Hematopoietic multipotent progenitor cell treated with erythropoietin and hydrocortisone succinate and interleukin-3 and kit ligand, for 4 days (in vitro differentiated cells): ENCODE results near the gene APOL5.
A peak's percentile ranks its signal among the peaks of the same experiment; 100 is the strongest.

Experiments
- DNase-seq: peaks from one replicate; pipeline ENCODE4 v3.0.0-alpha.2; 2015

The APOL5 gene

DNA sequence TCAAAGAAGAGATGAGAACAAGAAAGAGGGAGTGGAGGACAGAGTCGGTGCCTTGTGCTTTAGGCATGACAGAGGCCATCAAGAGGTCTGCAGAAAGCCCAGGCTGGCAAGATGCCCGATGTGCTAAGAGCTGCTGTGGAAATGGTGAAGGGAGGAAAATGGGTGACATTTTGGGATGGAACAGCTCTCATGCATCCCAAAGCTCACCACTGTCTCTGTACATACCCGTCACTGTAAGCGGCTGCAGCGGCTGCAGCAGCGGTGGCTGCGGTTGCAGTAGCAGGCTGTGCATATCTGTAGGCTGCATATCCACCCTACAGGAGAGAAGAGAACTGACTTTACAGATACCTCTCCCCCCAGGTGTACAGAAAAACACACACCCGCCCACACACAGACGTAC is 28.6 kb downstream of the APOL5 start:
- no peak for DNase-seq

DNA sequence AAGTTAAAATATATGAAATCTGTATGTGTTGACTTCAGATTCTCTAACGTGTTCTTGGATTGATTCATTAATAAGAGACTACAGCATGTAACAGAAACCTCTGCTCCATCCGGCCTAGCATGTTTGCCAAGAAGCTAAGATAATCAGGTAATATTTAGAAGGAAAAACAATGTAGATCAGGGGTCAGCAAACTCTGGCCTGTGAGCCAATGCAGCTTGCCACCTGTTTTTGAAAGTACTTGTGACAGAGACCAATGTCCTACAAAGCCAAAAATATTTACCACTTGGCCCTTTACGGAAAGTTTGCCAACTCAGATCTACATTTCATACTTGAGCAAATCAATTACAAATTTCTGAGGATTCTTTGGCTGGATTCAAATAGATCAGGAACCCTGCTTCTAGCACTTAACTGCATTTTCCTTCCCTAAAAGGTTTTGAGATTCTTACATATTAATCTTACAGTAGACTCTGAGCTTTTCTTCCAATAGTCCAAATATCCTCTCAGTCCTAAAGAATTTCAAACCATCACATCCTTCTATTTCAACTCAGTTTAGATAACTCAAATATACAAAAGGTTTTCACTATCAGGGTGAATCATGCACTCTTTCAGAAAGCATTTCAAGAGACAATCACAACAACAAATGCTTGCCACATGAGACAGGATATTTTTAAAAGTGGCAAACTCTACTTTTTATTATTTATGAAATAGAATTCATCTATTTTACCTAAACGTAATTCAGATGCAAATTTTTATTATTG is 29.5 kb downstream of the APOL5 start:
- DNase-seq, result no peak

DNA sequence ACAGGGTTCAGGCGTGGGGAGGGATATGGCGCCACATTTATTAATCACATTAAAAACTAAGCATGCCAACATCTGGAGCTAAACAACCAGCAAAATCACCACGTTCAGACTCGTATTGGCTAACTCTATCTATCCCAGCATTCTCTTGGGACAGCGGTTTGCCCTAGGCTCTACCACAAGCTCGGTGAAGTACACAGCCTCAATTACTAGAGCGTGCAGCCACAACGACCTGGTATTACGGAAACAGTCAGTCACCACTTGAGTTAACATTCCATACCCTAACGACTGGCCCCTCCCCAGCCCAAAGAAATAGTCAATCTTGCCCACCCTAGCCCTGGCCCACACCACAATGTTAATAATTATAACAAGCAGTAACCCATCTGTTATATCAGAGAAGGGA is 32.1 kb downstream of the APOL5 start:
- DNase-seq, result no peak

DNA sequence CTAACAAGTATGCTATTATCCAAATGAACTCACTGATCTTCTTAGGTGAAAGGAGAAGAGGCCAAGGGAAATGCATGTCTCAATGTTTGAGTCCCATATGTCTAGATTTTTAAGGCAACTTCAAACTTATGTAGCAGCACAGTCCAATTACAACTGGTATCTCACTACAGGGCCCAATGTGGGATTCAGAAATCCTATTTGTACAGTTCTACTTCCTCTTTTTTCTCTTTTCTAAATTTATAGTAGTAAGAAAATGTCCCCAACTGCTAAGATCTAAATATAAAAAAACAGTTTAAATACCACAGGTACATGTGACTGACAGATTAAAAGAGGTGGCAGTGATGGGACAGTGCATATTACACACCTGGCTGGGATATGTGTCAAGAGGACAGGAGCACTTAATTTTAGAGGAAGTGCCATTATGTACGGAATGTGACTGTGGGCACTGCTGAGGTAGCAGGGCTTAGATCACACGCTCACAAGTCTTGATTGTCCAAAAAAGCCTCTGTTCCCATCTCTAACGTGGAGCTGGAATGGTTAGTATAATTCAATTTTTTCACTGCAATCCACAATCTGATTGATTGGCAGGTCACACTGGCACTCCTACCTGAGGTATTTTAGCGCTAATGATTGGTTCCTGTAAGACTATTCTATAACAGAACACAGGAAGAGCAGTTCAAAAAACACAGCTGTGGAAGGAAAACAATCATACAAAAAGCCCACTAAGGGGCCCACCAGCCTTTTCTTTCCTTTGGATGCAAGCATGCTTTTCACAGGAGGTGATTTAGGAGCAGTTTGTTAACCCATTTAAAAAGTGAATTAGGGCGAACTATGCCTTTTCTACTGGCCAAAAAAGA is 34.6 kb downstream of the APOL5 start:
- DNase-seq, result peak; percentile 52

DNA sequence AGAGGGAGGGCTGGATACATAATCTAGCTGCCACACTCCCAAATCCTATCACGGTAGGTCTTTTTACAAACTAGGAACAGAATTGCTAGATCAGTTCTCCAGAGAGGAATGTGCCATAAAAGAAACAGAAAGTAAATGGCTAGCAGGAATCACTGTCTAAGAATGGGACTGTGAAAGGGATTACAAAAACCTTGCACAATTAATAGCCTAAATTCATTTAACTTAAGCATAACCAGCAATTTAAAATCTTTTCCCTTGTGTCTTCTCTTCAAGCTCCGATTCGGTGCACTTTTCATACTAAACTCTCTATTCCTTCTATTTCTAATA is 35.2 kb downstream of the APOL5 start:
- DNase-seq, result no peak

DNA sequence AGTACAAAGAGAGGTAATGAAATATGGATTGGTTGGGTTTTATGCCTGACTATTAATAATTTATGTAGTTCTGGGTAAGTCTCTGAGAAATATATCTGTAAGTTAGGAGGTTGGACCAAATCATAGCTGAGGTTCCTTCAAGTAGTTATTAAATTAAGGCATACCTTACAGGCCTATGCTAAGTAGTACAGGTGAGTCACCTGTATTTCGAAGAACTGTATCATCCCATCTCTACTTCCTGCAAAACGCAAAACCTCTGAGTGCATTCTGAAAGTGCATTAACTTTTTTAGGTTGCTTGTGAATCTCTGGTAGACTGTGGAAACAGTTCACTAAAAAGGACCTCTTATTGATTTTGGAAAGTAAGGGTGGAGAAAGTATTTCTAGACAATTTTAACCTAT is 37.1 kb downstream of the APOL5 start:
- DNase-seq, result no peak

DNA sequence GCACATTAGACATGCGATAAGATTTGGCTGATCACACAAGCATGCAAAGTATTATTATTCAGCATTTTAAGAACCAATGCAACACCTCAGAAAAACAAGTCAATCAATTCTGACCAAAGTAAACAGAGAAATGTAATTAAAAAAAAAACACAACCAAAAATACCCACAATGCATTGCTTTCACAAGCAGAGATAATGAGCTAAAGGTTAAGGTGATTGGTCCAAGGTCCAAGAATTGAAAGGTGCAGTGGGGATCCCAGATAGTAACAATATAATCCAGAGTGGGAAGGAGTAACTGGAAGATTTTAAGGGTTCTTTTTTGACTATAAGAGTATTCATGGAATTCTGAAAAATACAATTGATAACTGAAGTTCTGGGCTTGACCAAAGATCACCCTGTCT is 39.0 kb downstream of the APOL5 start:
- no peak for DNase-seq

DNA sequence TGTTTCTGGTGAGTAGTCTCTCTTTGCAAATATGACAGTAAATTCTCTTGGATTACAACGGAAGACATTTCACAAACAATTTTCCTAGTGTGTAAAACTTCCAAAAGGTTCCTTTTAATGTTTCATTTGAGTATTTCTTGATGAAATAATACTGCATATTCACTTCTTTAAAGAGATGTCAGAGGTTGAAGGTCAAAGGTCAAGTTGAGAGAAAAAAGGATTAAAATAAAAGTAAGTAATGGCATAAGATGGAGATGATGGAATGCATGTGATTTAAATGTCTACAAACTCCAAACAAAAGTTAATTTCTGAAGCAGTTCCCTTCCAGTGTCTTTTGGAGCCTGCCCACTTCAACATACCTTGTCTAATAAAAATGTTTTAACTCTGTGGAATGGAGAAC is 40.7 kb downstream of the APOL5 start:
- DNase-seq, result no peak

DNA sequence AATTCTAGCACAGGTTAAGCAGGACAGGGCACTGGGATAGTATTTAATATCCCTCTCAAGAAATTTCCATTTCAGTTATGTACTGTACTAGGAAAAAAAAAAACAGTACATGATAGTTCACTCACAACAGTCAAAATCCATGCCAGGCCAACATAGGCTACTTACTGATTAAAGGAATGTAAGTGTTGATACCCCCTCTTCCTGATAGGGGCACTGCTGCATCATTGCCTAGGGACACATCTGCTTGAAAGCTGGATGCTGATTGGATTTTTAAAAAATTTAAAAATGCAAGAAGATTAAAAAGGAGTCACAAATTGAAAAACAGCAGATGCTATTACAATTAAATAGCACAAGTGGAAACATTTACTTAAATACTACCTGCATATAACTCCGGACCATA is 43.4 kb downstream of the APOL5 start:
- DNase-seq, result peak; percentile 72

DNA sequence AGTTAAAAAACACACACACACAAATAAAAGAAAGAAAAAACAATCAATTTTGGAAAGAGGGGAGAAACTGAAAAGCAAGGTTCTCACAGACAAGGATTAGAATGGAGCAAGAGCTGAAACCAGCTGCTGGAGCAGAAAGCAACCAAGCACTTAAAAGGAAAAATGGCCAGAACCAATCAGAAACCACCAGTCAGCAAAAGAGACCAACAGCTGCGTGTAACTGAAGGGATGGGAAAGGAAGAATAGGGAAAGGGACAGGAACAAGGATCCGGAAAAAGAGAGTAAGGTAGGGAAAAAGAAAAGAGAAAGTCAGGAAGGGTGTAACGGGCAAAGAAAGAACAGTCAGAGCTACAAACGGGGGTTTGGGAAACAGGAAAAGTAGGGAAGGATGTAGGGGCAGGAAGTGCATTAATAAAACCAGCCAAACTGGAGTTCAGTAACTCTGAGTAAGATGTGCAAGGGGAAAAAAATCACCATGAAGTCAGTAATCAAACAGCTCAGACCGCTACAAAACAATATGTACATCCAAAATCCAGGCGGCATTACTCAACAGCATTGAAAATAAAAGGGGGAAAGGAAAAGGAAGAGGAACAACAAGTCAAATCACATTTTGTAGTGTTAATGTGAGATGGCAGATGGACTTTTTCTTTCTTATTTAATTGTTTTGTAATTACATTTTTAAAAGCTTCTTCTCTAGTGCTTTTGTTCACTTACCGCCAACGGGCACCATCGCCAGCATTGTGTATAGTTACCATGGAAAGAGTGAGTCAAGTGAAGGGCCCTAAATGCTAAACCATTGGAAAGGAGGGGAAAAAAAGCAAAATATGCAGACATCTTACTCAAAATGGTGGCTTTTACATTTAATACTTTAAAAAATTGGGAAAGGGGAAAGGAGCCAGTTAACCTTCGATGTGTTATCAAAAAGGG is 49.2 kb downstream of the APOL5 start:
- DNase-seq, result no peak

DNA sequence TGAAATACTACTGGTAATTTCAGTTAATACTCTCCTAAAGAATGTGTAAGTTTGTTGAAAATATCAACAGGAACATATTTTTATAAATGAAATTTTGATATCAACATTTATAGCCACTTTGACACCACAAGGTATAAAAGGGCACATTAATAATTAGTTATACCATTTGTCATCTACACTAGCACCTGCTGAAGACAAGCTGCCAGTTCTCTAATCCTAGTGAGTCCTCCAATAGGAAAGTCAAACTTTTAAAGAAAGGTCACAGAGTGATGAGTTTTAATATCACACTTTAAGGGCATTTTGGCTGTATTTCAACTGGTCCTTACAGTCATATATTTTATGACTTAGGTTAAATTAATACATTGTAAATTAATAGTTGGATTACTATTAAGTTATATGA is 52.3 kb downstream of the APOL5 start:
- DNase-seq, result no peak

DNA sequence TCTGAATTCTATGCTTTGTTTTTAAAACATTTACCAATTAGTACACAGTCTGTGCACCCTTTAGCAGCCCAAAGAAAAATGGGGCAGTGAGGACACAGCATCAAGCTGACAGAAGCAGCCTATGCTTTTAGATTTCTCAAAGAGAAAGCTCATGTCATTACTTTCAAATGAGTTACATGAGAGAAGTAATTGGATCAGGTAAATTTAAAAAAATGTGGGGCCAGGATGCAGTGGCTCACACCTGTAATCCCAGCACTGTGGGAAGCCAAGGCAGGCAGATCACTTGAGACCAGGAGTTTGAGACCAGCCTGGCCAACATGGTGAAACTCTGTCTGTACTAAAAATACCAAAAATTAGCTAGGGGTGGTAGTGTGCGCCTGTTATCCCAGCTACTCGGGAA is 57.7 kb downstream of the APOL5 start:
- DNase-seq, result no peak

DNA sequence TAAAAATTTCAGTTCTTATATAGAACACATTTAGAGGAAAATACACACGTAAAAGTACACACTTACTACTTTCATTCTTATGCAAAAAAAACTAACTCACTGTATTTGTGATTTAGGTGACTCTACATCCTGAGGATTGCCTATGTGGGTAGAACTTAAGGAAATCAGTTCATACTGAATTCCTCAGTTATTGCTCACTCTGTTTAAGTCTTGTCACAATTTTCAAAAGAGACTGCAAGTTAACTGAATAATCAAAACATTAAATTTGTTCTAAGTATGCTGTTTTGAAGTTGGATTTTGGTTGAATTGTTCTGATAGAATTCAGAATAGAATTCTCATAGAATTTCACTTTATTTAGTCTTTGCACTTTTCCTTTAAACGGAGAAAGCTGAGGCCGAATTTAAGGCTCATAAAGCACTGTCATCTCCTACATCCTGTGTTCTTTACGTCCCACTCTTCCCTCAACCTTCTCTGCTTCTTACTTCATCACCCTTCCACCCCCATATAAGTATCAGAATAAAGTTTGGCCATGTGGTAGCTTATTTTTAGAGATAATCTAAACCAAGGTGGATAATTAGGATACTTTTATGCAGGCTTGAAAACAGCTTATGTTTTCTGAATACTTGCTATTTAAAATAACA is 59.8 kb downstream of the APOL5 start:
- no peak for DNase-seq
